ENCODE results near the gene KLF11. TPM values are rescaled to one million over a fixed set of nuclear protein-coding genes. Genes with fewer than 3 reads are reported as not detected.

Gene KLF11
- total and polyA plus RNA-seq, 9 of the 15 experiments (the other 6 are each of a cell fraction or from before 2014, with no cell fraction given): 2.1 to 13.4 (median 6.5) TPM

- TF ChIP-seq, protein P1, sequence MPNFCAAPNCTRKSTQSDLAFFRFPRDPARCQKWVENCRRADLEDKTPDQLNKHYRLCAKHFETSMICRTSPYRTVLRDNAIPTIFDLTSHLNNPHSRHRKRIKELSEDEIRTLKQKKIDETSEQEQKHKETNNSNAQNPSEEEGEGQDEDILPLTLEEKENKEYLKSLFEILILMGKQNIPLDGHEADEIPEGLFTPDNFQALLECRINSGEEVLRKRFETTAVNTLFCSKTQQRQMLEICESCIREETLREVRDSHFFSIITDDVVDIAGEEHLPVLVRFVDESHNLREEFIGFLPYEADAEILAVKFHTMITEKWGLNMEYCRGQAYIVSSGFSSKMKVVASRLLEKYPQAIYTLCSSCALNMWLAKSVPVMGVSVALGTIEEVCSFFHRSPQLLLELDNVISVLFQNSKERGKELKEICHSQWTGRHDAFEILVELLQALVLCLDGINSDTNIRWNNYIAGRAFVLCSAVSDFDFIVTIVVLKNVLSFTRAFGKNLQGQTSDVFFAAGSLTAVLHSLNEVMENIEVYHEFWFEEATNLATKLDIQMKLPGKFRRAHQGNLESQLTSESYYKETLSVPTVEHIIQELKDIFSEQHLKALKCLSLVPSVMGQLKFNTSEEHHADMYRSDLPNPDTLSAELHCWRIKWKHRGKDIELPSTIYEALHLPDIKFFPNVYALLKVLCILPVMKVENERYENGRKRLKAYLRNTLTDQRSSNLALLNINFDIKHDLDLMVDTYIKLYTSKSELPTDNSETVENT (CRISPR knock-in tag; IDR thresholded peaks at IDR 0.05): 0 out of 2 replicates have a peak, but pooled peaks have one; percentile 19
- peak; percentile 20; the same call in 1 of the 2 replicates for TF ChIP-seq MBD2 (IDR thresholded peaks at IDR 0.05; ENCODE audit: borderline replicate concordance, low read depth)
- TF ChIP-seq SNRNP70 (optimal IDR thresholded peaks at IDR 0.05; ENCODE audit: low read depth, low read length): no peak
- TF ChIP-seq ZBTB7A (IDR thresholded peaks at IDR 0.05; ENCODE audit: borderline replicate concordance, control insufficient read depth, low read depth, low read length): peak; percentile 68; the same call in 1 of the 2 replicates
- TF ChIP-seq E2F1 (CRISPR knock-in tag; IDR thresholded peaks at IDR 0.05): peak; percentile 93
- TF ChIP-seq HMG20A (CRISPR knock-in tag; conservative IDR thresholded peaks at IDR 0.05): no peak
Observed at GRCh38 chr2:10043906-10044601, 704 bp downstream of the KLF11 start (continued).
